GM19239 (cell line): ENCODE results near the gene SREK1IP1.
A peak's percentile ranks its signal among the peaks of the same experiment; 100 is the strongest.

Source experiments
- DNase-seq: peaks from one replicate; pipeline ENCODE4 v3.0.0; 2011; ENCODE audit warnings: low spot score; ENCODE audit not compliant: insufficient read length
- FAIRE-seq: peaks from 2 replicates; lab custom pipeline; 2011; peaks lifted over from hg19 to GRCh38; lab: Jason Lieb, UNC

The SREK1IP1 gene

DNA sequence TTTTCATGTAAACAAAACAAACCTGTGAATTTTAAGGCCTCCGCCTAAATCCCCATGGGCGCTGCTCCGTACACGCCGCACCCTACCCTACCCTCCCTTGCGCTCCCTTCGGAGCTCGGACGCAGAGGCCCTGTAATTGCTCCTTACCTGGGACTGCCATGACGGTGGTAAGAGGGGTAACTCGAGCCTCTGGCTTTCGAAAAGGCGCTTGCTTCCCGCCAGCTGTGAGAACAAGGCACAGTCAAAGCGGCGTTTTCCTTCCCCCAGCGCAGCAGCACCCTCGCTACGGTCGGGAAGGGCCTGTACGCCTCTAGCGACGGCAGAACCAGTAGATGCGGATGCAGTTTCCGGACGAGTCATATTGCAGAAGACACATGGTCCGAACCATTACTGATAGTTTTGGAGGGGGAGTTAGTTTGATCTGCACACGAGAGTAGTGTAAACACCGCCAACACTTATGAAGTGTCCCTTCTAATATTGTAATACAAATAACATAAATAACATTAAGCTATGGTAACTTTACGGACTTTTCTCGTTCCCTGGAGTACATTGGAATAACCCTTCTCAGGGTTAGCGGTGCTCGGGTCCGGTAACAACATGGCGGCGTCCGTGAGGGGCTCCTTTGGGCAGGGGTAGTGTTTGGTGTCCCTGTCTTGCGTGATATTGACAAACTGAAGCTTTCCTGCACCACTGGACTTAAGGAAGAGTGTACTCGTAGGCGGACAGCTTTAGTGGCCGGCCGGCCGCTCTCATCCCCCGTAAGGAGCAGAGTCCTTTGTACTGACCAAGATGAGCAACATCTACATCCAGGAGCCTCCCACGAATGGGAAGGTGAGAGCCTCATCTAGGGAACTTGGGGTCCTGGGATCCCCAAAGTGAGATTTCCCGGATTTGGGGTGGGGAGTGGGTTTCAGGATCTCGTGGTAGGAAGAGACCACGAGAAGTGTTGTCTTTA lies at the start of gene SREK1IP1, which contains the start of gene CWC27:
TSS of gene SREK1IP1 (minus strand) at position 334 of the 955 bp plus-strand sequence. CDS start at position 160, 174 bp downstream.
TSS of gene CWC27 (plus strand) at position 573 of the 955 bp plus-strand sequence. CDS start at position 790, 217 bp downstream.
- FAIRE-seq = peak; percentile 93
- peak; percentile 53 for DNase-seq

DNA sequence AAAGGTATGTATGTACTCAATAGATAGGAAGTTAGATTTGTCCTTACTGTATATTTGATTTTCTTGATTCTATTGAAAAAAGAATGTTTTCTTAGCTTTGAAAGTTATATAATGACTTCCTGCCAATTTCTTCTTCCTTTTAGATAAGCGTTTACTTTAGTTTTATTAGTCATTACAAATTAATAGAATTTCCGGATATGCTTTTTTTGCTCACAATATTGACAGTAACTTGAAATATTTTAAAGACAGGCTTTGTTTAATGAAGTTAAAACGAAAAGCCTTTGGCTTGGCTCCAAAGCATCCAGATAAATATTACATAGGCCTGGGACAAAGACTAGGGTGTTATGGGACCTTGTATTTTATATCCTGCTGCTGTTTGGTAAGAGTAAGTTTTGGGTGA lies 49.8 kb upstream of the SREK1IP1 start:
- FAIRE-seq (no peak), DNase-seq (no peak)

DNA sequence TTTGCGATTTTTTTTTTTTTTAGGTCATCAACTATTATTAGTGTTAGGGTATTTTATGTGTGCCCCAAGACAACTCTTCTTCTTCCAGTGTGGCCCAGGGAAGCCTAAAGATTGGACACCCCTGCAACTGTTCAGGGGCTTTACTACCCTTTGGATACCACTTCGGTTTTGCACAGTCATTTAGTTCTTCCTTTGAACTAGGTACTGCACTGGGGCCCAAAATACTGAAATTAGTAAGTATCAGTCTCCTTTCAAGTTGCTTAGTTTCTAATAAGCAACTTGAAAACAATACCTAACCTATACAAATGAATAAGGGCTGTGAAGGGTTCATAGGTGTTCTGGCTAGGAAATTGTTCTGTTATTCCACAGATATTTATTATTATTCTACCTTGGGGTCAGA lies 45.6 kb upstream of the SREK1IP1 start:
- no peak for DNase-seq
- peak; percentile 81 for FAIRE-seq

DNA sequence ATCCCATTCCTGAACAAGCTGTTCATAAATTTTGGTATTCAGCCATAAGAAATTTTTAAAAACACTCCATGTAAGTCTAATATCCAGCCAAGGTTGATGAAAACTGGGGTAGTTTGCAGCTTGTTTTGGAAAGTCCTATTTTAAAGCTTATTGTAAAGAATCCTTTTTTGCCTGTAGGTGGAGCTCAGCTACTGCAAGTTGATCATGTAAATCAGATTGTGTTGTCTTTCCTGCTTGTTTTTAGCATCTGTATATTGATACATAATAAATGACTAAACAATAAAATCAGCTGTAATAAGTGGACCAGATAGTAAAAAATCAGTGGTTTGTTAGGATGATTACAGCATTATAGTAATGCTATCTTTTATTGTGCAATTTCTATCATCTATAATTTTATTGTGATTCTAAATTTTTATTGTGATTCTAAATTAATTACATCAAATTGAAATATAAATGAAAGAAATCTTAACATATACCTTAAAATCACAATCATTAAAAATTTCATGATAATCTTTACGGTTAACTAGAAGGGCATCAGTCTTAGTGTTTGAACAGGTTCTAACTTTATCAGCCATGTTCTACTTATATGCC lies 42.7 kb upstream of the SREK1IP1 start:
- no peak for DNase-seq

DNA sequence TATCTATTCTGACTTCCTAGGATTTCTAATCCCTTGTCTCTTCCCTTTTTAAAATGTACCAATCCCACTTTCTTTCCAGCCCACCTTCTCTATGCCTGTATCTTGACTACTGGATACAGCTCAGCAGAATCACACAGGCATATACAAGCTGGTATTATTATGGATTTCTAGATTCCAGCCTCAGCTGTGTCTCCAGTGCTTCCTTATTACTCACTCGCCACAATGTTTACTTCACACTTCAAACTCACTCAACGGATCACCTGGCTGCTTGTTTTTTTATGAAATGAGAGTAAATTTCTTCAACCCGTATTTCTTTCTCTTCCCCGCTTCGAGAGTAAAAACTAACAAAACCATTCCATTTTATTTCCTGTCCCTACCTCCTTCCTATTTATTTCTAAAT lies 39.0 kb upstream of the SREK1IP1 start:
- no peak for FAIRE-seq
- no peak for DNase-seq

More for the DNA sequence above, 42.7 kb upstream of the SREK1IP1 start:
- FAIRE-seq = peak; percentile 86

DNA sequence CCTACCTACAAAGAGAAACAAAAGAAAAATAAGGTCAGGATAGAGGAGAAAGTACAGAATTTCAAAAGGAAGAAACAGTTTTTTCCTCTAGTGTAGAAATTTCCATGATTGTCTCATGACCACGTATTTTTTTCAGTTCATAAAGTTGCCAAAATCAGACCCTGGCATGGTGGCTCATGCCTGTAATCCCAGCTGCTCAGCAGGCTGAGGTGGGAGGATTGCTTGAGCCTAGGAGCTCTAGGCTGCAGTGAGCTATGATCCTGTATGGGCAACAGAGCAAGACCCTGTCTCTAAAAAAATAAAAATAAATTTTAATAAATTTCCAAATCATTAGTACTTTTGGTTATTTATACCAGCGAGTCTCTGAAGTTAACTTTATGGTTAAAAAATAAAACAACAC lies 38.0 kb upstream of the SREK1IP1 start:
- no peak for FAIRE-seq
- DNase-seq = no peak

DNA sequence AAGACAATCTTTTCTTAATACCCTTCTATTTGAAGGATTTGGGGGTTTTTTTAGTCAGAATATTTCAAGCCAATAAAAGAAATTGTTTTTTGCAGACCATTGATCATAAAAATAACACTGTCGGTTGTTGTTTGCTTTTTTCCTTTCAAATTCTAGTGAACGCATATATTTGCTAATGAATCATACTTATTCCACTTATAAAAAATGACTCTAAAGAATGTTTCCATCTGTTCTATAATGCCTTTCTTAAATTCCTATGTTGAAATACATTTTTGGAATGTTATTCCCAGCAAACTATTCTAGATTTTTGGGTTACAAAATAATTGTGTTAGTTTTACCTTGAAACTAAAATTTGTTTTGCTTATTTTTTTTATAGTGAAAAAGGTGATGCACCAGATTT lies 32.4 kb upstream of the SREK1IP1 start:
- DNase-seq (no peak), FAIRE-seq (no peak)

DNA sequence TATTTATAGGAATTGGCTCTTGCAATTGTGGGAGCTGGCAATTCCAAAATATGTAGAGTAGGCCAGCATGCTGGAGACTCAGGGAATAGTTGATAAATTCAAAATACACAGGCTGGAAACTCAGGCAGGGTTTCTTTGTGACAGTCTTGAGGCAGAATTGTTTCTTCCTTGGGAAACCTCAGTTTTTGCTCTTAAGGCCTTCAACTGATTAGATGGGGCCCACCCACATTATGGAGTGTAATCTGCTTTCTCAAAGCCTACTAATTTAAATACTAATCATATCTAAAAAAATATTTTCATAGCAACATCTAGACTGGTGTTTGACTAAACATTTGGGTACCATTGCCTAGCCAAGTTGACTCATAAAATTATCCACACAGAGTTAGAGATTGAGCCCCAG lies 27.8 kb upstream of the SREK1IP1 start:
- no peak for FAIRE-seq
- no peak for DNase-seq

DNA sequence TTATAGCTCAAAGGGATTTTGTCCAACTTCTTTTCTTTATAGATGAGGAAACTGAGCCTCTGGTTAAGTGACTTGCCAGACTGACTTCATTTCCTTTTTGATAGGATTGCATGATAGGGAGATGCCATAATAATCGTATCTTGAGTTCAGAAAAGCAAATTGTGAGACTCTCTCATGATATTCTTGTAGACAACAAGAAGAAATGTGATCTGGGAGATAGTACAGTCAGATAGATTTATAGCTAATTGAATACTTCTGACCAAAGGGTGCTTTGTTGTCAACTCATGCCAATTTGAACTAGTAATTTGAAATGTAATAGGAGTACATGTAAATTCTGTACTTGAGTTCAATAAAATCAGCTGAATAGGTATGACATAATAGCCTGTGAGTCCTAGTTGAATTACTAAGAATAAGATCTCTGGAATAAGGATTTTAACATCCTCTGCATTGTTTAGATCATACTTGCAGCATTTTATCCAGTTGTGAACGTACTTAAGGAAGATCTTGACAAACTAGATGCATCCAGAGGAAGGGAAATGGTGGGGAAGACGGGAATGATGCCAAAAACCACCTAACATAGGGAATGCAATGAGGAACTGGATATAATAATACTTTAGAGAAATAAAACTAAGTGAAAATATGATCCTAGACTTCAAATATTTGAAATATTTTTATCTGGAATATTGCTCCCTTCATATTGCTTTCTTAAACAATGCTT lies 25.7 kb upstream of the SREK1IP1 start:
- FAIRE-seq (no peak), DNase-seq (no peak)

DNA sequence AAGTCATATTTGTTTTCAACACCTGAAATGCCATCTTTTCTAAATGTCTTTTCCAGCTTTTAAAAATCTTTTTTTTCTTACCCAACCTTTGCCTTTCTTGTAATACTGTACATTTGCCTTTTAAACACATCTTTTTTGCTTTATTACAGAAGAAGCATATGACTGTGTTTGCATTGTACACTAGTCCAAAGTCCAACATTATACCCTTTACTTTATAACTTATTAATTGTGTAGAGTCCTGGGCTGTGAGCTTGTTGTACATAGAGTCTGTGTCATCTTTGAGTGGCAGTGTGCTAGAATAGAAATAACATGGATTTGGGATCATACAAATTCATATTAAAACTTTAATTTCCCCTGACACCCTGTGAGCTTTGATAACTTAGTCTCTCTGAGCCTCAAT lies 24.0 kb upstream of the SREK1IP1 start:
- DNase-seq (no peak), FAIRE-seq (no peak)

DNA sequence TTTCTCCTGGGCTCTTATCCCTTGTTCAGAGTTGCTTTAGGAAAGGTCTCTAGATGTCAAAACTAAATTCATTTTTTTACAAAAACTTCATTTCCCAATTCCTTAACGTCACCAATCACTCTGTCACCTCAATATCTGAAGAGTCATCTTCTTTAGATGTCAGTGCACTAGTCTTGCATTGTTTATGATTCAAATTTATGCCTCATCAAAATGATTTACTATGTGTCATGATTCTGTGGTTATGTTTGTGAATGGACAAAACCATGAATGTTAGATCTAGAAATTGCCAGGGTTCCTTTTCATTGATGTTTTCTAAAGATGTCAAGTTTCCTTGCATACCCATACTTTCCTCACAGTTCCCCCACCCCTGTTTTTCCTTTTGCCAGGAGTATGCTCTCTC lies 21.7 kb upstream of the SREK1IP1 start:
- DNase-seq = no peak
- no peak for FAIRE-seq

DNA sequence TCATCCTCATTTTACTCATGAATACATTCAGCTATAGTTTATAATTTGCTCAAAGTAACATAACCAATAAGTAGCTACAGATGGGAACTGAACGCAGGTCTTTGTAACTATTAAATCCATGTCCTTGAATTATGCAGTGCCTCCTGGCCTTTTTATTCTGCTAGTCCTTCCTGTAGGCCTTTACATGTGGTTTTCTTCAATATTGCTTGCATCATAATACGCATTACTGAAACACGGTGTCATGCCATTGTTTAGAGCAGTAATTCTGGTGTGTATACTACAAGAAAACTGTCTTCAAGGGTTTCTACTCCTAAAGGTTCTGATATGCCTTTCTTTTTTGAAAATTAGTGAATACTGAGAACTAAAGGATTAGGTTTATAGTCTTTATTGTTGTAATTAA lies 21.0 kb upstream of the SREK1IP1 start:
- no peak for DNase-seq
- no peak for FAIRE-seq

DNA sequence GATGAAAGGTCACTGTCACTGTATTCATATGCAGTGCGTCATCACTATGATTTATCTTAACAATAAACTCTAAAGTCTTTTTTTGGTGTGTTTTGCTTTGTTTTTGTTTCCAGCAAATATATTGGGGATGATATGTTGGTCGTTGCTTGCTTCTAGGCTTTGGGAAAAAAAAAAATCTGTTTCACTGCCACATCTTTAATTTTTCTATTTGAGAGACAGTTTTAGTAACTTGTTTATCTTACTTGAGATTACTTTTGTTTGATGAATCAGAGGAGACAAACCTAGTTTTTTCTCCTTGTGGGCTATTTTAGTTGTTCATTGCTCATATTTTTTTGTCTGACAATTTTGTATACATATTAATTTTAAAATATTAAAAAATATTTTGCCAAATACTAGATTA lies 19.7 kb upstream of the SREK1IP1 start:
- DNase-seq = no peak
- FAIRE-seq = no peak

DNA sequence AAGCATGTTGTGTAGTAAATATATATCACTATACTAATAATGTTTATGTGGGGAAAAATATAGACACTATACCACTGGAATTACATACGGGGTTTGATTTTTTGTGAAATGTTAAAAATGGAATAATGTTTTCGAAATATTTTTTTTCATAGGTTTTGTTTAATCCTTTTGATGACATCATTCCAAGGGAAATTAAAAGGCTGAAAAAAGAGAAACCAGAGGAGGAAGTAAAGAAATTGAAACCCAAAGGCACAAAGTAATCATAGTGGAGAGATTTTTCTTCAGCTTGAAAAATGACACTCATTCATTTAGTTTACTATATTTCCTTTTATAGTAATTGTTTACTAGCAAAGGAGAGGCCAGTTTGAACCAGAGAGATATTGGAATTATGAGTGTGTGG lies 17.9 kb upstream of the SREK1IP1 start:
- no peak for FAIRE-seq
- no peak for DNase-seq

DNA sequence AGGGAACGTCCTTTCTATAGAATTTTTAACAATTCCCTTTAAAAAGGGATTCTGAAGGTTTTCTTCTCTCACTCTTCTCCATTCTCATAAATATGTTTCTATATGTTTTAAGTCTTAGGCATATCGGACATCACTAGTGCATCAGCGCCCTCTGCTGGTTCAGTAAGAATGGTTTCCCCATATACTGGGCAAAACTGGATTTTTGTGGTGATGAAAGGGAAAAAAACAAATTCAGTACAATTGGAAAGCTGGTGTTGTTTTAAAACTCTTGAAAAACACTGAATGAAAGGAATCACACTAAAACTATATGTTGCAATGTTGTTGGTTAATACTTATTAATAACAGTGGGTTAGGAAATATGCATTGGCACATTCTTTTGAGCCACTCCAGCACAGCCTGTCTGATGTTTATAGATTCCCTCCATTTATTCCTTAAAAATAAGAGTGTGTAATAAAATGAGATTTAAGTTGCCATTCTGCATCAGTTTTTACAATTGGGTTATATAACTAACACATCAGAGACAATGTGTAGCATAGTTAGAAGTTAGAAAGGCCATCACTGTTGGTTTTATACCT lies 16.0 kb upstream of the SREK1IP1 start:
- DNase-seq (peak; percentile 3), FAIRE-seq (peak; percentile 80)

DNA sequence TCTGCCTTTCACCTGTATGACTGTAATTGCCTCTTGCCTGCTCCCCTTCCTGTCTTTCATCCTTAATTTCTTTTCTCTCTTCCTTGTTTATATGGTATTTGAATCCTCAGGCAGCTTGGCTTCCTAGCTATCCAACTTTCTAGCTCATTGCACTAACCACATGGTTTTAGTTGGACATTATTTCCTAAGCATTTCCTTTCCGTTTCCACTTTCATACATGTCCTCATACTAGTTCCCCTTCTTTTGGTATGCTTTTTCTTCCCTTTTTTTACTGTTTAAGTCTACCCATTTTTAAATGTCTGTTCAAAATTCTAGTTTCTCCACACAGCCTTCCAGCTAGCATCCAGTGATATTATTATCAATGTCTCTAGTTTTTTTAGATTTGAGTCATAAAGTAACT lies 6.8 kb upstream of the SREK1IP1 start:
- FAIRE-seq (peak; percentile 57), DNase-seq (no peak)

DNA sequence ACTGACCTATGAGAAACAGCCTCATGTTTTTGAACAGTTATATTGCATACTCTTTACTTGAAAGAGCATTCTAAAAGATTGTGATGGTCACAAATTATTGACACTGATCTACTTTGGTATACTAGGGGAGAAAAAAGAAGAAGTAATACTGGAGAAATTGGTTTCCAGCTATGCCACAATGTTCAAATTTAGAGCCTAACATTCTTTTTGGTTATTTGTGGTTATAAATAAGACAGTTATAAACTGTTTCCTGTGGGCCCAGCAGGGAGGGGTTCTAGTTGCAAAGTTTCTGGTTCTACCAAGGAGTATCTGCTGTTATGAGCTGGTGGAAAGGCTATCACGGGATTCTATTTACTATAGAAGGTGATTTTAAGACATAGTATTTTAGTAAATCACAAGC lies 5.0 kb upstream of the SREK1IP1 start:
- DNase-seq (no peak), FAIRE-seq (peak; percentile 4)

DNA sequence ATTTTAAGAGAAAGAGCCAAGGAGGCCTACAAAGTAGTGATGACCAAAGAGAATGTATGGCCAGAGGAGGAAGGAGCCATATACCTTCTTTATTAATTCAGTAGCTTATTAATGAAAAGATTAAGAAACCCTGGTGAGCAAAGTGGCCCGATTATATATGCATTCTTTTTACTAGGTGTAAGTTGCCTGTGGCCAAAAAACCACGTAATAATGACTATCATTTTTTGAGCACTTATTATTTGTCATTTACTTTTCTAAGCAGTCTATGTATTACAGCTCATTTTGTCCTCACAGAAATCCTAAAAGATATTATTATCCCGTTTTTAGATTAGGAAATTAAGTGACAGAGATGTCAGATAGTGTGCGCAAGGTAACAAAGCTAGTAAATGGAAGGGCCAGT lies 3.2 kb upstream of the SREK1IP1 start:
- FAIRE-seq = no peak
- no peak for DNase-seq

DNA sequence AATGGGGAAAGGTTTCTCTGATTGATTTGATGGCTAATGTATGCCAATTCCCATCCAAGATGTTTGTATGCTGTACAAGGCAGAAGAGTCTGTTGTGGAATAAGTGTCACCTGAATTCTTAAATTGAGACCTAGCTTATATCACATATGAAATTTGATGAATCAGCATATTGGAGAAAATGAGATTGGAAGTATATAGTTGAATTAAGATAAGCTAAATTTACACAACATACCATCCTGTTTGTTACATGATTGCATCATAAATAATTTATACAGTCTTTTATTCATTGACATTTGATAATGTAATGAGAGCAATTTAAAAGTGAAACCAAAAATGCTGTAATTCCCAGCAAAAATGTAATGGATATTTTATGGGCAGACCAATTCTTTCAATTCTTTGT lies 1.4 kb upstream of the SREK1IP1 start:
- no peak for DNase-seq
- no peak for FAIRE-seq

DNA sequence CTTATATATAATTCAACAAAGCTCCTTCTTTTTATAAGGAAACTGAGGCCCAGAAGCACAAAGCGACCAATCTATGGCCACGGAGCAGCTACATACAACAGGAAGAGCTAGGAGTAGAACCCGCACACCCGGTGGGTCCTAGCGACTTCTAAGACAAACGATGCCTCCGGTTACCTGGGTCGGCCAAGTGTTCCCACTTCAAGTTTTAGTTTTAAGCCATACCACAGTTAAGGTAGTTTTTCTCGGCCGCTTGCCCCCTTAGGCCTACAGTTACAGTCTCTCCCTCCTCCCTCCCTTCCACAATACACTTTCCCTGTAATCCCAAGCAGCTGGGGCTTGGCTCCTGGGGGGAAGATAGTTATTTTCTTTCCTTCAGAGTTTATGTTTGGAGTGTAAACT lies 533 bp downstream of the SREK1IP1 start:
- no peak for FAIRE-seq

DNA sequence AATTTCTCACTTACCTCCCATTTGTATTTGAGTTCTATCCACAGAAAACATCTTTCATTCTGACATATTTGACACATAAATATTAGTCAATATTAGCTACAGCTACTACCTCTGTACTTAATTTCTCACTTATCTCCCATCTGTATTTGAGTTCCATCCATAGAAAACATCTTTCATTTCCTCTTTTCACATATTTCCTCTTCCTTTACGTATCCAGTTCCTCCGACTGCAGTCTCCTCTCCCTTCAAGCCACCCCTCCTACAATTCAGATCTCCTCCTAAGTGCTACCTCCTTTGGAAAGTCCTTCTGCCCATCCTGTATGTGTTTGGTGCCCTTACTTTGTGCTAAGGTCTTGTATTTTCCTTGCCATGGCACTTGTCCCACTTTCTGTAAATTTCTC lies 1.6 kb downstream of the SREK1IP1 start:
- DNase-seq = no peak
- no peak for FAIRE-seq

More for the DNA sequence above, 533 bp downstream of the SREK1IP1 start:
- no peak for DNase-seq
